Testis (tissue), 3 donors: ENCODE measurements around the gene SIRT4. TPM values are rescaled to one million over a fixed set of nuclear protein-coding genes. Genes with fewer than 3 reads are reported as not detected.

Experiments
- DNase-seq: peaks from one replicate; pipeline ENCODE4 v3.0.0-alpha.2; 2019
- H3K27ac ChIP-seq, 2 donors: fragments of 200-600 bp; sonication (generic); one replicate each; pipeline ENCODE4 v1.5.1; 2019
- H3K27me3 ChIP-seq: fragments of 200-600 bp; sonication (generic); one replicate; pipeline ENCODE4 v1.5.1; 2019
- H3K36me3 ChIP-seq: fragments of 200-600 bp; sonication (generic); one replicate; pipeline ENCODE4 v1.5.1; 2017; ENCODE audit warnings: low read depth; ENCODE audit errors: missing control alignments
- H3K4me1 ChIP-seq: fragments of 200-600 bp; sonication (generic); one replicate; pipeline ENCODE4 v1.5.1; 2019
- H3K4me3 ChIP-seq, 2 donors: fragments of 200-600 bp; sonication (generic); one replicate each; pipeline ENCODE4 v1.5.1; 2017 to 2019
- H3K9me3 ChIP-seq: fragments of 200-600 bp; sonication (generic); one replicate; pipeline ENCODE4 v1.5.1; 2017
- CTCF ChIP-seq, 3 experiments: fragments of 450-650 bp in 2 of 3; fragments of 200-600 bp in 1 of 3; sonication (generic) in 1 of 3; IDR thresholded peaks; one replicate each; pipeline ENCODE4 v1.5.1; 2016 to 2019; ENCODE audit warnings: antibody characterized with exemption in 3 of 3, mild to moderate bottlenecking in 2 of 3, moderate library complexity in 1 of 3
- POLR2A ChIP-seq: fragments of 450-650 bp; IDR thresholded peaks from one replicate; pipeline ENCODE4 v1.6.1; 2017; ENCODE audit warnings: antibody characterized with exemption, mild to moderate bottlenecking, moderate library complexity
- WGBS, 2 donors: methylation state at CpG; one replicate each; pipeline ENCODE4 v1.1.5; 2018; 5-methylcytosine and 5-hydroxymethylcytosine counted together
- intact Hi-C: fragments of 100-400 bp; cut with DNase I; formaldehyde crosslinking; loops from one replicate; pipeline ENCODE4 v1.15.1; 2023; ENCODE audit warnings: low total_unique reads
- polyA plus RNA-seq: library from polyadenylated mRNA; stranded (reverse); fragments of 350-450 nt; fragmentation: Illumina TruSeq; extraction: RNeasy Lipid Tissue Mini Kit (QIAGEN cat#74804); gene quantifications from one replicate; pipeline ENCODE4 v1.2.3, GENCODE V29; 2014; ENCODE audit warnings: low read depth, low replicate concordance; ENCODE audit not compliant: insufficient read depth
- total RNA-seq, 2 donors: library from RNA; depleted of rRNA; stranded (reverse); fragments of >200 nt; gene quantifications; one replicate each; pipeline ENCODE4 v1.2.3, GENCODE V29; 2016

SIRT4 gene
- total and polyA plus RNA-seq, 3 donors from 2014 or later = 3.3 to 10.0 (median 5.0) TPM

DNA sequence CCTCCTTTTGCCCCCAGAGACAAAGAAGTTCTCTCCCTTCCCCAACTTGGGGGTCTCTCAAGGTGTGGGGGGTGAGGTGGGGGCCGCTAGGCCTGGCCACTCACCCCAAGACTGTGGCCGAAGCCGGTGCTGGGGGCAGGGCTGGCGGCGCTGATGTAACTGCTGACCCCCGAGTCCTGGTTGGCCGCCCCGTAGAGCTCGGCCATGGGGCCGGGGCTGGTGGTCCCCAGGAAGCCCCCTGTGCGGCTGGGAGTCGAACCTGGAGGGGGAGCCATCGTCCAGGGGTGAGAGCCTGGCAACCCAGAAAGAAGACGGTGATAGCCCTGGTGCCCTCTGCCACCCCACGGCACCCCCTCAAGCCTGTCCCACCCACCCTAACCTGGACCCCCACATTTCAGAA lies 43.9 kb downstream of the SIRT4 start:
- no peak for TF ChIP-seq CTCF (IDR thresholded peaks at IDR 0.05)
- no peak for TF ChIP-seq POLR2A
- H3K9me3 ChIP-seq = no peaks in the 10 kb centered on the region
- 96 to 97% methylated on average over 11 to 15 of the region's 15 CpGs for WGBS, 2 donors
- H3K4me1 ChIP-seq = peaks cover 12% of the 10 kb centered on the region
- no peaks in the 10 kb centered on the region for H3K36me3 ChIP-seq
- H3K27ac ChIP-seq = no peak overlapping the region
- intact Hi-C loops = no loop called here
- no peaks in the 10 kb centered on the region for H3K27me3 ChIP-seq
- no peak for DNase-seq
- H3K4me3 ChIP-seq = no peak overlapping the region

DNA sequence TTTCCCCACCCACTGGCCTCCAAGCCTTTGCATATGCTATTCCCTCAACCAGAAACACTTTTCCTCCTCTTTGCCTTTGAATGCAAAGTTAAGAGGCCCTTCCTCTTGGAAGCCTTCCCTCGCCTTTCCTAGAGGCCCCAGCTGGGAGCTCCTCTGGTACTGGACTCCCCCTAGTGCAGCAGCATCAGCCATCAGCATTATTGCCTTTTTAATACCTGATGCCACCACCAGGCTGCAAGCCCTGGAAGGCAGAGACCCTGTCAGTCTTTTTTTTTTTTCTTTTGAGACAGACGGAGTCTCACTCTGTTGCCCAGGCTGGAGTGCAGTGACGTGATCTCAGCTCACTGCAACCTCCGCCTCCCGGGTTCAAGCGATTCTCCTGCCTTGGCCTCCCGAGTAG lies 44.6 kb downstream of the SIRT4 start:
- intact Hi-C loops = no loop called here
- WGBS, 2 donors = 96% methylated on average over 7 of the region's 7 CpGs
- TF ChIP-seq POLR2A (no peak), CTCF (IDR thresholded peaks at IDR 0.05) (no peak)
- no peaks in the 10 kb centered on the region for H3K9me3 ChIP-seq
- peaks cover 12% of the 10 kb centered on the region for H3K4me1 ChIP-seq
- H3K27me3 ChIP-seq = no peaks in the 10 kb centered on the region
- no peak overlapping the region for H3K27ac ChIP-seq
- no peak overlapping the region for H3K4me3 ChIP-seq
- no peaks in the 10 kb centered on the region for H3K36me3 ChIP-seq
- no peak for DNase-seq

GRCh38 chr12:120347766-120348165 lies 45.6 kb downstream of the SIRT4 start:
- no peaks in the 10 kb centered on the region for H3K36me3 ChIP-seq
- no peaks in the 10 kb centered on the region for H3K9me3 ChIP-seq
- 93 to 97% methylated on average over 9 to 11 of the region's 11 CpGs for WGBS, 2 donors
- DNase-seq = no peak
- peaks cover 3% of the 10 kb centered on the region for H3K4me1 ChIP-seq
- no peak overlapping the region for H3K27ac ChIP-seq
- intact Hi-C loops = no loop called here
- no peak for TF ChIP-seq POLR2A
- TF ChIP-seq CTCF (IDR thresholded peaks at IDR 0.05) = no peak
- H3K4me3 ChIP-seq = no peak overlapping the region
- H3K27me3 ChIP-seq = no peaks in the 10 kb centered on the region

- H3K4me1 ChIP-seq = peaks cover 3% of the 10 kb centered on the region
- DNase-seq = no peak
- intact Hi-C loops = no loop called here
- no peaks in the 10 kb centered on the region for H3K36me3 ChIP-seq
- no peaks in the 10 kb centered on the region for H3K9me3 ChIP-seq
- H3K27me3 ChIP-seq = no peaks in the 10 kb centered on the region
- H3K4me3 ChIP-seq = no peak overlapping the region
- 66 to 68% methylated on average over 15 to 19 of the region's 19 CpGs for WGBS, 2 donors
- TF ChIP-seq CTCF (IDR thresholded peaks at IDR 0.05) (no peak), POLR2A (no peak)
- H3K27ac ChIP-seq = no peak overlapping the region
These were observed 48.6 kb downstream of the SIRT4 start for GRCh38 chr12:120350576-120351350.

DNA sequence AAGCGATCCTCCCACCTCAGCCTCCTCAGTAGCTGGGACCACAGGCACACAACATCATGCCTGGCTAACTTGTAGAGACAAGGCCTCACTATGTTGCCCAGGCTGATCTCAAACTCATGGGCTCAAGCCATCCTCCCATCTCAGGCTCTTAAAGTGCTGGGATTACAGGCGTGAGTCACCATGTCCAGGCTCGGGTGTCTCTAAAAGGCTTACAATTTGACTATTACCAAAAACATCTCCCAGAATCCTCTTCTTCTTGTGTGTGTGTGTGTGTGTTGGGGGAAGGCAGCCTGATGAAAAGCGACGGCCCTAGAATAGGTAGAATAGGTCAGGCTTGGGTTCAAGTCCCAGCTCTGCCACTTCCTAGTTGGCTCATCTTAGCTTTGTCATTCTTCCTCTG lies 50.0 kb downstream of the SIRT4 start:
- Histone ChIP-seq H3K36me3 (no peaks in the 10 kb centered on the region), H3K4me3 (no peak overlapping the region), H3K27me3 (no peaks in the 10 kb centered on the region), H3K4me1 (peaks cover 3% of the 10 kb centered on the region), H3K27ac (no peak overlapping the region), H3K9me3 (no peaks in the 10 kb centered on the region)
- 75 to 85% methylated on average over 5 of the region's 5 CpGs for WGBS, 2 donors
- DNase-seq = no peak
- TF ChIP-seq POLR2A (no peak), CTCF (IDR thresholded peaks at IDR 0.05) (no peak)
- intact Hi-C loops = no loop called here
